Prostate gland (tissue), 2 donors: ENCODE results near the gene MCC. TPM values are rescaled to one million over a fixed set of nuclear protein-coding genes. Genes with fewer than 3 reads are reported as not detected.

Experiments
- DNase-seq: peaks from one replicate; pipeline ENCODE4 v3.0.0-alpha.2; 2019; ENCODE audit warnings: low spot score
- H3K27ac ChIP-seq, 2 donors: fragments of 200-600 bp; sonication (generic); 2 replicates each; pipeline ENCODE4 v1.5.1; 2017 to 2019
- H3K27me3 ChIP-seq: fragments of 200-600 bp; sonication (generic); replicated peaks from 2 replicates; pipeline ENCODE4 v1.5.1; 2019; ENCODE audit not compliant: insufficient read depth
- H3K36me3 ChIP-seq, 2 donors: fragments of 200-600 bp; sonication (generic); 1 replicate in 1 of 2; 2 replicates in 1 of 2; pipeline versions ENCODE4 v1.5.1 to v1.8.1; 2017 to 2019
- H3K4me1 ChIP-seq: fragments of 200-600 bp; sonication (generic); replicated peaks from 2 replicates; pipeline ENCODE4 v1.5.1; 2019
- H3K4me3 ChIP-seq, 2 donors: fragments of 200-600 bp; sonication (generic); 2 replicates each; pipeline ENCODE4 v1.5.1; 2017 to 2019
- H3K9me3 ChIP-seq: fragments of 200-600 bp; sonication (generic); 2 replicates; pipeline ENCODE4 v1.5.1; 2017
- CTCF ChIP-seq, 4 experiments: fragments of 200-600 bp in 2 of 4; fragments of 450-650 bp in 2 of 4; sonication (generic) in 2 of 4; IDR thresholded peaks; 1 replicate in 3 of 4; 2 replicates in 1 of 4; pipeline ENCODE4 v1.5.1; 2016 to 2019; ENCODE audit warnings: antibody characterized with exemption in 4 of 4, mild to moderate bottlenecking in 2 of 4, moderate library complexity in 2 of 4
- POLR2A ChIP-seq: fragments of 450-650 bp; IDR thresholded peaks from one replicate; pipeline ENCODE4 v1.6.1; 2016; ENCODE audit warnings: antibody characterized with exemption, mild to moderate bottlenecking
- POLR2AphosphoS5 ChIP-seq: sonication (generic); formaldehyde crosslinking; IDR thresholded peaks from one replicate; pipeline ENCODE4 v1.6.1; 2017; ENCODE audit warnings: antibody characterized with exemption
- WGBS: methylation state at CpG from one replicate; pipeline ENCODE4 v1.1.5; 2018; 5-methylcytosine and 5-hydroxymethylcytosine counted together
- intact Hi-C: fragments of 100-400 bp; cut with DNase I; formaldehyde crosslinking; loops from one replicate; pipeline ENCODE4 v1.14.2; 2022
- total RNA-seq, 2 donors: library from RNA; depleted of rRNA; stranded (reverse); fragments of >200 nt; gene quantifications; one replicate each; pipeline ENCODE4 v1.1.0, GENCODE V29; 2016

MCC gene
- total RNA-seq, 2 donors from 2014 or later = 41.5 to 54.1 TPM

GRCh38 chr5:113064806-113065205, 423.4 kb downstream of the MCC start:
- no peaks in the 10 kb centered on the region for H3K36me3 ChIP-seq
- no peaks in the 10 kb centered on the region for H3K9me3 ChIP-seq
- H3K4me3 ChIP-seq = no peak overlapping the region
- intact Hi-C loops = no loop called here
- no peak for DNase-seq
- 100% methylated on average over 1 of the region's 1 CpG for WGBS
- H3K27me3 ChIP-seq = no peaks in the 10 kb centered on the region
- H3K4me1 ChIP-seq = no peaks in the 10 kb centered on the region
- TF ChIP-seq POLR2AphosphoS5 = no peak
- TF ChIP-seq CTCF (IDR thresholded peaks at IDR 0.05) = no peak
- no peak for TF ChIP-seq POLR2A
- H3K27ac ChIP-seq = no peak overlapping the region

- Histone ChIP-seq H3K4me1 (no peaks in the 10 kb centered on the region), H3K27ac (no peak overlapping the region), H3K27me3 (no peaks in the 10 kb centered on the region), H3K9me3 (no peaks in the 10 kb centered on the region), H3K36me3 (no peaks in the 10 kb centered on the region), H3K4me3 (no peak overlapping the region)
- intact Hi-C loops = no loop called here
- DNase-seq = no peak
- WGBS = 97% methylated on average over 10 of the region's 12 CpGs
- TF ChIP-seq POLR2AphosphoS5 (no peak), CTCF (IDR thresholded peaks at IDR 0.05) (no peak), POLR2A (no peak)
Observed at GRCh38 chr5:113063927-113064326, 424.3 kb downstream of the MCC start.

DNA sequence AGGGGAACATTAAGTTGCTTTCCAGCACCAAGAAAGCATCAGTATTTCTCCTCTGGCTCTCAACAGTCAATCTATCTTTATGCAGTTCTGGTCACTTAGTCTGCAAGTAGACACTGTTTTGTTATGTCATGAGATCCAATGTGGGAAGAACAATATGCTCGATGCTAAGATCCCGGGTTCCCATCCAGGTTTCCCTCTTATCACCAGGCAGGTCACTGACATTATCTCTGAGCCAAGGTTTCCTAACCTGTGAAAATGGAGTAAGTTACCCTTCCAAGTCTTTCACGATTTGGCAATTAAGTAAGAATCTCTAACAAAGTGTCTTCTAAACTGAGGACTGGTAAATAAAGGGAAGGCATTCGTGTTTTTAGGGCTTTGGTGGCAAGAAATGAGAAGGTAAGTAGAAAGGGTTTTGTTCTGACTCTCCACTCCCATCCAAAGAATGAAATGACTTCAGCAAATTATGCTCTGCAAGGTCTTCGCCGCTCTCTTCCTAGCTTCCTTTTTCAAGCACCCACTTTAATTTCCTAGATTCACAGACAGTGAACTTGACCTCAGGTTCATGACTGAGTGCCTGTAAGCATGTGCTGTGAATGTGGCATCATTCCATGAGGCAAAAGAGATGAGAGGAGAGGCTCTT, 425.3 kb downstream of the MCC start:
- no peak overlapping the region for H3K27ac ChIP-seq
- H3K4me3 ChIP-seq = no peak overlapping the region
- no peak for DNase-seq
- WGBS = 84% methylated on average over 6 of the region's 6 CpGs
- H3K27me3 ChIP-seq = no peaks in the 10 kb centered on the region
- TF ChIP-seq POLR2A = no peak
- no peak for TF ChIP-seq POLR2AphosphoS5
- no peak for TF ChIP-seq CTCF (IDR thresholded peaks at IDR 0.05)
- no peaks in the 10 kb centered on the region for H3K4me1 ChIP-seq
- intact Hi-C loops = no loop called here
- H3K36me3 ChIP-seq = no peaks in the 10 kb centered on the region
- no peaks in the 10 kb centered on the region for H3K9me3 ChIP-seq

DNA sequence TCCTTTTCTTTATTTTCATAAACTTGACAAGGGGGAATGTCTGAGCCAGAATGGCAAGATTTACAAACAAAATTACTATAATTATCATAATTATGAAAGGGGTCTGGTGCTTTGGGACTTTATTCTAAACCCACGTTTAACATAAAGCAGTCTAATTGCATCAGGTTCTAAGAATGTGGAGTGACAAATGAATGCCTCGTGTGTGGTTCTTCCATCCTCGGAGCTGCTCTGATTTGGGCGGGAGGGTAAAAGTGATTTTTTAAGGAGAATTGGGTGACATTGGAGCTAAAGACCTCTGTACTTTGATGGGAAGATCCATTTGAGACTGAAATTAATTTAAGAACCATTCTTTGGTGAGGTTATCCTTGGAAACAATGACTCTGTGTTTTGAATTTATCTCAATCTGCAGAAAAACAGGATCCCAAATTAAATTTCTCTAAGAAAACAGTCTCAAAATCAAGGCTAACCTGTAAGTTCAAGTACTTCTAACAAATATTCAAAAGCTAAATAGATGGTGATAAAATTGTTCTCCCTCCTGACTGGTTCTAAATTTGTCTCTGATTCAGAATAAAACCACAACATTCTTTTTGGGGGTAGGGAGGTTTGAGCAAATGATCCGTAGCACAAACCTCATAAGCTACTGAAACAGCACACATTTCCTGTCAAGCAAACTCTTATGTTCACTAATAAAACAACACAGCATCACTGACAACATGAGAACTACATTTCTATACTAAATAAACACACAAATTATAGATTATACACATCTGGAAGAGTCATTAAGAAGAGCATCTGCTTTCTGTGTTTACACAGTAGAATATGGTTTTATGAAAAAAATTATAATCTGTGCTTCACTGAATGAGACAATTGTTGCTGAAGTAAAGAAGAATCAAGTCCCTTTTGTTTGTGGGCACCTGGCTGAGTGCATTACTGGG, 426.1 kb downstream of the MCC start:
- Histone ChIP-seq H3K9me3 (no peaks in the 10 kb centered on the region), H3K4me1 (no peaks in the 10 kb centered on the region), H3K27ac (no peak overlapping the region), H3K27me3 (no peaks in the 10 kb centered on the region), H3K4me3 (no peak overlapping the region), H3K36me3 (no peaks in the 10 kb centered on the region)
- TF ChIP-seq CTCF (IDR thresholded peaks at IDR 0.05) (no peak), POLR2AphosphoS5 (no peak), POLR2A (no peak)
- no peak for DNase-seq
- intact Hi-C loops = no loop called here
- 74% methylated on average over 5 of the region's 5 CpGs for WGBS
